ENCODE results near the gene EHMT2. TPM values are rescaled to one million over a fixed set of nuclear protein-coding genes. Genes with fewer than 3 reads are reported as not detected.

Gene EHMT2
- total RNA-seq, 1 experiment from 2014 or later, result 137 TPM

DNA sequence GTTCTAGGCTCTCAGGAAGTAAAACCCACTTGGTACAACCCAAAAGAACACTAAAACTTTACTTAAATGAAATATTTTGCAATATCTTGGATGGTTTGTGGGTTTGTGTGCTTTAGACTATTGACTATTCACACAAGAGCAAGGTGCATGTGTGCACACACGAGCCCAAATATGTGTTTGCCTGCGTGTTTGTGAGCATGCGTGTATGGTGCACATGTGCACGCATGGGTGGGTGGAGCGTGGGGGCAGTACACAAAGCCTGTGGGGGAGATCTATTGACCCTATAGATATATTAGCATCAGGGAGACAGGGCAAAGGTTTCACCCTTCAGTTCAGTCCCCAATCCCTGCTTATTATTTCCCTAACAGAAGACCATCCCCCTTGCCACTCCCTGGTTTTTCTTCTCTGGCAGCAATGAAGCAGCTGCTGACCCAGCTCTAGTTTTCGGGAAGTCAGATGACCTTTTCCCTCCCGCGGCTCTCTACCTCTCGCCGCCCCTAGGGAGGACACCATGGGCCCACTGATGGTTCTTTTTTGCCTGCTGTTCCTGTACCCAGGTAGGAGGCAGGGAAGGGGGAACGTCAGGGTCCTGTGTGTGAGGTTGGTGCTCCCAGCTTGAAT, 29.9 kb upstream of the EHMT2 start, which contains the start of gene C2:
Gene C2 (plus strand): TSS at position 476 of the 621 bp plus-strand sequence. CDS start 36 bp downstream, at position 512.
- Mint-ChIP-seq H3K36me3 (no peaks in the 10 kb centered on the region), H3K9me3 (peaks cover 5% of the 10 kb centered on the region), H3K27me3 (ENCODE audit: low read depth) (peaks cover 17% of the 10 kb centered on the region), H3K4me1 (no peaks in the 10 kb centered on the region), H3K4me3 (no peak within 1 kb of the TSS), H3K27ac (no peak within 1 kb of the TSS)
- ChIA-PET CTCF (interaction anchor here (1.7 kb wide), 1 partner anchor 25 kb away, joined by 5 read pairs; no protein-coding TSS in a partner anchor), POLR2A (no interaction called here)
- no peak for TF ChIP-seq ATF1 (CRISPR knock-in tag; IDR thresholded peaks at IDR 0.05)
- peak; percentile 87 for TF ChIP-seq GABPB1 (CRISPR knock-in tag; IDR thresholded peaks at IDR 0.05)
- no peak for DNase-seq (ENCODE audit: low spot score)
- no peak for ATAC-seq

DNA sequence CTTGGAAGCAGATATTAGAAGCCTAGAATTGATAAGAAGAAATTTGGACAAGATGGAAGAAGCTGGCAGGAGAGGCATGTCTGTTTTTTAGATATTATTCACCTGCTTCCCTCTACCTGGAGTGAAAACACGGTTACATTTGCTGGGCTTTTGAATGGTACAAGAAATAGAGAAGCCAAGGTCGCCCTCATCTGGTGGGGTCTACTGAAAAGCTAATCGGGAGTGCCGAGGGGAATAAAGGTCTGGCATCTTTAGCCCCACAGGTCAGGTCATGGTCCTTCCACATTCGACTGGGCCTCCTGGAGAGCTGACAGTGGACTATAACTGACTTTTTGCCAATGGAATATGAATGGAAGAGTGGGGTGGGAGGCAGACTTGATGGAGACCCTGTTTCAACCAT, 25.4 kb upstream of the EHMT2 start:
- ChIA-PET CTCF (interaction anchor here (0.5 to 2.6 kb wide), 31 partner anchors 12 to 262 kb away, joined by 3 to 22 read pairs (median 4); partner anchors contain the start of genes C6orf47, CFB, EHMT2 and HSPA1B), POLR2A (no interaction called here)
- ATAC-seq, result peak; percentile 87

More for the DNA sequence above, 25.4 kb upstream of the EHMT2 start:
- H3K9me3 Mint-ChIP-seq, result no peaks in the 10 kb centered on the region
- DNase-seq (ENCODE audit: low spot score), result peak; percentile 50
- H3K27me3 Mint-ChIP-seq (ENCODE audit: low read depth), result peaks cover 15% of the 10 kb centered on the region
- no peak overlapping the region for H3K4me3 Mint-ChIP-seq
- H3K4me1 Mint-ChIP-seq, result no peaks in the 10 kb centered on the region
- TF ChIP-seq, protein P1, sequence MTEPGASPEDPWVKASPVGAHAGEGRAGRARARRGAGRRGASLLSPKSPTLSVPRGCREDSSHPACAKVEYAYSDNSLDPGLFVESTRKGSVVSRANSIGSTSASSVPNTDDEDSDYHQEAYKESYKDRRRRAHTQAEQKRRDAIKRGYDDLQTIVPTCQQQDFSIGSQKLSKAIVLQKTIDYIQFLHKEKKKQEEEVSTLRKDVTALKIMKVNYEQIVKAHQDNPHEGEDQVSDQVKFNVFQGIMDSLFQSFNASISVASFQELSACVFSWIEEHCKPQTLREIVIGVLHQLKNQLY (CRISPR knock-in tag; IDR thresholded peaks at IDR 0.05), result no peak
- TF ChIP-seq NR1H2 (CRISPR knock-in tag; IDR thresholded peaks at IDR 0.05), result no peak
- TF ChIP-seq, protein P2, sequence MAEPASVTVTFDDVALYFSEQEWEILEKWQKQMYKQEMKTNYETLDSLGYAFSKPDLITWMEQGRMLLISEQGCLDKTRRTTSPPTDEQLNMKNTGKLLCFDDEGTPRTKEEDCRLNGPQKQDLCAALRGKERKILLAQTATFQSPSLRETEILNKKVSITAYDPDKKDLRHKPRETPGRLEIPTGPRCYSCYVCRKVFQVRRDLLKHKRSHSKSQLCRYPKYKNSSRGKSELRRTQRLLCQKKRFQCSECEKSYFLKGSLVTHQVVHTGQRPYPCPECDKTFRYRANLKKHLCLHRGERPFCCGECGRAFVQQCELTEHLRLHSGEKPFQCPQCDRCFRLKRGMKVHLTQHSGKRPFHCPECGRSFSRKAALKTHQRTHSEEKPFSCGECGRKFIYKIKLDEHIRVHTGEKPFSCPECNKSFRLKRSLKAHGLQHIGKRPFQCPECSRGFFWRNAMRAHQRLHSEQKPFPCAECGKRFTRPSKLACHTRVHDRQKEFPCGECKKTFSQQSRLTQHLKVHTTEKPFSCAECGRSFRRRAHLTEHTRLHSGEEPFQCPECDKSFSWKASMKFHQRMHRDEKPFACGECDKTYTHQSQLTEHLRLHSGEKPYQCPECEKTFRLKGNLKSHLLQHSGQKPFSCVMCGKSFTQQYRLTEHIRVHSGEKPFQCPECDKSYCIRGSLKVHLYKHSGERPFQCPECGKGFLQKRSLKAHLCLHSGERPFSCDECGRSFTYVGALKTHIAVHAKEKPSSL (CRISPR knock-in tag; conservative IDR thresholded peaks at IDR 0.05), result no peak
- TF ChIP-seq, protein P3, sequence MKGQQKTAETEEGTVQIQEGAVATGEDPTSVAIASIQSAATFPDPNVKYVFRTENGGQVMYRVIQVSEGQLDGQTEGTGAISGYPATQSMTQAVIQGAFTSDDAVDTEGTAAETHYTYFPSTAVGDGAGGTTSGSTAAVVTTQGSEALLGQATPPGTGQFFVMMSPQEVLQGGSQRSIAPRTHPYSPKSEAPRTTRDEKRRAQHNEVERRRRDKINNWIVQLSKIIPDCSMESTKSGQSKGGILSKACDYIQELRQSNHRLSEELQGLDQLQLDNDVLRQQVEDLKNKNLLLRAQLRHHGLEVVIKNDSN (CRISPR knock-in tag; IDR thresholded peaks at IDR 0.05), result no peak
- TF ChIP-seq NFATC4 (CRISPR knock-in tag; IDR thresholded peaks at IDR 0.05), result no peak
- TF ChIP-seq, protein P4, sequence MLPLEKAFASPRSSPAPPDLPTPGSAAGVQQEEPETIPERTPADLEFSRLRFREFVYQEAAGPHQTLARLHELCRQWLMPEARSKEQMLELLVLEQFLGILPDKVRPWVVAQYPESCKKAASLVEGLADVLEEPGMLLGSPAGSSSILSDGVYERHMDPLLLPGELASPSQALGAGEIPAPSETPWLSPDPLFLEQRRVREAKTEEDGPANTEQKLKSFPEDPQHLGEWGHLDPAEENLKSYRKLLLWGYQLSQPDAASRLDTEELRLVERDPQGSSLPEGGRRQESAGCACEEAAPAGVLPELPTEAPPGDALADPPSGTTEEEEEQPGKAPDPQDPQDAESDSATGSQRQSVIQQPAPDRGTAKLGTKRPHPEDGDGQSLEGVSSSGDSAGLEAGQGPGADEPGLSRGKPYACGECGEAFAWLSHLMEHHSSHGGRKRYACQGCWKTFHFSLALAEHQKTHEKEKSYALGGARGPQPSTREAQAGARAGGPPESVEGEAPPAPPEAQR (CRISPR knock-in tag; IDR thresholded peaks at IDR 0.05), result no peak
- no peak for TF ChIP-seq FOXP1 (CRISPR knock-in tag; IDR thresholded peaks at IDR 0.05; ENCODE audit: borderline replicate concordance)
- TF ChIP-seq, protein P5, sequence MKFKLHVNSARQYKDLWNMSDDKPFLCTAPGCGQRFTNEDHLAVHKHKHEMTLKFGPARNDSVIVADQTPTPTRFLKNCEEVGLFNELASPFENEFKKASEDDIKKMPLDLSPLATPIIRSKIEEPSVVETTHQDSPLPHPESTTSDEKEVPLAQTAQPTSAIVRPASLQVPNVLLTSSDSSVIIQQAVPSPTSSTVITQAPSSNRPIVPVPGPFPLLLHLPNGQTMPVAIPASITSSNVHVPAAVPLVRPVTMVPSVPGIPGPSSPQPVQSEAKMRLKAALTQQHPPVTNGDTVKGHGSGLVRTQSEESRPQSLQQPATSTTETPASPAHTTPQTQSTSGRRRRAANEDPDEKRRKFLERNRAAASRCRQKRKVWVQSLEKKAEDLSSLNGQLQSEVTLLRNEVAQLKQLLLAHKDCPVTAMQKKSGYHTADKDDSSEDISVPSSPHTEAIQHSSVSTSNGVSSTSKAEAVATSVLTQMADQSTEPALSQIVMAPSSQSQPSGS (CRISPR knock-in tag; IDR thresholded peaks at IDR 0.05; ENCODE audit: borderline replicate concordance, low read depth), result no peak
- no peak for TF ChIP-seq GABPB1 (CRISPR knock-in tag; IDR thresholded peaks at IDR 0.05)
- TF ChIP-seq, protein P6, sequence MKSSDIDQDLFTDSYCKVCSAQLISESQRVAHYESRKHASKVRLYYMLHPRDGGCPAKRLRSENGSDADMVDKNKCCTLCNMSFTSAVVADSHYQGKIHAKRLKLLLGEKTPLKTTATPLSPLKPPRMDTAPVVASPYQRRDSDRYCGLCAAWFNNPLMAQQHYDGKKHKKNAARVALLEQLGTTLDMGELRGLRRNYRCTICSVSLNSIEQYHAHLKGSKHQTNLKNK (CRISPR knock-in tag; IDR thresholded peaks at IDR 0.05), result no peak
- no peak for TF ChIP-seq TP53 (CRISPR knock-in tag; IDR thresholded peaks at IDR 0.05)
- no peak for TF ChIP-seq TEAD1 (CRISPR knock-in tag; IDR thresholded peaks at IDR 0.05)
- TF ChIP-seq ZNF423 (CRISPR knock-in tag; IDR thresholded peaks at IDR 0.05), result no peak
- TF ChIP-seq, protein P7, sequence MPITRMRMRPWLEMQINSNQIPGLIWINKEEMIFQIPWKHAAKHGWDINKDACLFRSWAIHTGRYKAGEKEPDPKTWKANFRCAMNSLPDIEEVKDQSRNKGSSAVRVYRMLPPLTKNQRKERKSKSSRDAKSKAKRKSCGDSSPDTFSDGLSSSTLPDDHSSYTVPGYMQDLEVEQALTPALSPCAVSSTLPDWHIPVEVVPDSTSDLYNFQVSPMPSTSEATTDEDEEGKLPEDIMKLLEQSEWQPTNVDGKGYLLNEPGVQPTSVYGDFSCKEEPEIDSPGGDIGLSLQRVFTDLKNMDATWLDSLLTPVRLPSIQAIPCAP (CRISPR knock-in tag; IDR thresholded peaks at IDR 0.05), result no peak
- no peak overlapping the region for H3K27ac Mint-ChIP-seq
- no peaks in the 10 kb centered on the region for H3K36me3 Mint-ChIP-seq

Measured in WTC11 (cell line).